Neural cell (in vitro differentiated cells): ENCODE data around the gene ZNF197.

Source experiments
- CTCF ChIP-seq: fragments of 450-650 bp; IDR thresholded peaks from 2 replicates; pipeline ENCODE4 v1.5.1; 2014; ENCODE audit warnings: antibody characterized with exemption, mild to moderate bottlenecking, moderate library complexity; ENCODE audit not compliant: poor library complexity, severe bottlenecking
- EP300 ChIP-seq: fragments of 450-650 bp; conservative IDR thresholded peaks from 2 replicates; pipeline ENCODE4 v1.6.1; 2014; ENCODE audit warnings: antibody characterized with exemption, mild to moderate bottlenecking, moderate library complexity; ENCODE audit not compliant: poor library complexity, severe bottlenecking
- EZH2 ChIP-seq: fragments of 200-600, 300-800 bp; shearing (Covaris generic), sonication (generic); IDR thresholded peaks from 2 replicates; pipeline ENCODE4 v1.6.1; 2014; ENCODE audit warnings: antibody characterized with exemption, low read length, borderline replicate concordance, mild to moderate bottlenecking; ENCODE audit not compliant: insufficient read depth, poor library complexity, severe bottlenecking
- TAF1 ChIP-seq: IDR thresholded peaks from 2 replicates; pipeline ENCODE4 v1.6.1; 2012; ENCODE audit warnings: low read depth

GRCh38 chr3:44643024-44643423 lies 18.2 kb downstream of the ZNF197 start:
- TF ChIP-seq CTCF (no peak), EZH2 (no peak), TAF1 (no peak), EP300 (no peak)
